ENCODE data around the gene PRPF19. TPM values are rescaled to one million over a fixed set of nuclear protein-coding genes. Genes with fewer than 3 reads are reported as not detected.

PRPF19 gene
- total and polyA plus RNA-seq, 9 of the 15 experiments (the other 6 are each of a cell fraction or from before 2014, with no cell fraction given): 9.4 to 212 (median 73.2) TPM

GRCh38 chr11:60906132-60906972 lies at the start of gene PRPF19 (continued):
- TF ChIP-seq ETV6 (IDR thresholded peaks at IDR 0.05; ENCODE audit: borderline replicate concordance in 1 of 2, low read depth in 2 of 2, low read length in 1 of 2) (no peak), ETV6 (CRISPR knock-in tag; IDR thresholded peaks at IDR 0.05; ENCODE audit: borderline replicate concordance) (peak; percentile 90; the same call in 1 of the 2 replicates), ZNF75A (CRISPR knock-in tag; IDR thresholded peaks at IDR 0.05) (no peak), TCF3 (CRISPR knock-in tag; IDR thresholded peaks at IDR 0.05) (no peak), FOXM1 (IDR thresholded peaks at IDR 0.05; ENCODE audit: low read depth) (no peak), FOXM1 (CRISPR knock-in tag; IDR thresholded peaks at IDR 0.05; ENCODE audit: low read depth) (no peak), RHOXF2B (CRISPR knock-in tag; conservative IDR thresholded peaks at IDR 0.05) (no peak), PTRF (tag; IDR thresholded peaks at IDR 0.05) (no peak), CBX3 (IDR thresholded peaks at IDR 0.05; ENCODE audit: borderline replicate concordance in 1 of 2, low read length in 2 of 2) (no peak), POLR3A (IDR thresholded peaks at IDR 0.05; ENCODE audit: borderline replicate concordance, extremely low read depth, insufficient read depth, insufficient read length) (no peak), MED1 (CRISPR knock-in tag; IDR thresholded peaks at IDR 0.05; ENCODE audit: borderline replicate concordance) (no peak), ARID3B (CRISPR knock-in tag; IDR thresholded peaks at IDR 0.05; ENCODE audit: borderline replicate concordance) (no peak), SIX5 (IDR thresholded peaks at IDR 0.05; ENCODE audit: borderline replicate concordance in 1 of 2, insufficient read depth in 1 of 2, low read depth in 1 of 2, low read length in 2 of 2) (peak; percentile 42 to 52; a peak in 3 of 4 replicates), CBFB (CRISPR knock-in tag; IDR thresholded peaks at IDR 0.05) (no peak), ZNF780A (CRISPR knock-in tag; IDR thresholded peaks at IDR 0.05) (no peak), E4F1 (CRISPR knock-in tag; IDR thresholded peaks at IDR 0.05; ENCODE audit: borderline replicate concordance) (no peak), SIN3B (IDR thresholded peaks at IDR 0.05; ENCODE audit: low read depth) (peak; percentile 82; the same call in 1 of the 2 replicates)
- TF ChIP-seq, protein P1, sequence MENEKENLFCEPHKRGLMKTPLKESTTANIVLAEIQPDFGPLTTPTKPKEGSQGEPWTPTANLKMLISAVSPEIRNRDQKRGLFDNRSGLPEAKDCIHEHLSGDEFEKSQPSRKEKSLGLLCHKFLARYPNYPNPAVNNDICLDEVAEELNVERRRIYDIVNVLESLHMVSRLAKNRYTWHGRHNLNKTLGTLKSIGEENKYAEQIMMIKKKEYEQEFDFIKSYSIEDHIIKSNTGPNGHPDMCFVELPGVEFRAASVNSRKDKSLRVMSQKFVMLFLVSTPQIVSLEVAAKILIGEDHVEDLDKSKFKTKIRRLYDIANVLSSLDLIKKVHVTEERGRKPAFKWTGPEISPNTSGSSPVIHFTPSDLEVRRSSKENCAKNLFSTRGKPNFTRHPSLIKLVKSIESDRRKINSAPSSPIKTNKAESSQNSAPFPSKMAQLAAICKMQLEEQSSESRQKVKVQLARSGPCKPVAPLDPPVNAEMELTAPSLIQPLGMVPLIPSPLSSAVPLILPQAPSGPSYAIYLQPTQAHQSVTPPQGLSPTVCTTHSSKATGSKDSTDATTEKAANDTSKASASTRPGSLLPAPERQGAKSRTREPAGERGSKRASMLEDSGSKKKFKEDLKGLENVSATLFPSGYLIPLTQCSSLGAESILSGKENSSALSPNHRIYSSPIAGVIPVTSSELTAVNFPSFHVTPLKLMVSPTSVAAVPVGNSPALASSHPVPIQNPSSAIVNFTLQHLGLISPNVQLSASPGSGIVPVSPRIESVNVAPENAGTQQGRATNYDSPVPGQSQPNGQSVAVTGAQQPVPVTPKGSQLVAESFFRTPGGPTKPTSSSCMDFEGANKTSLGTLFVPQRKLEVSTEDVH (IDR thresholded peaks at IDR 0.05; ENCODE audit: low read depth, partially characterized antibody): peak; percentile 30
- TF ChIP-seq, protein P2, sequence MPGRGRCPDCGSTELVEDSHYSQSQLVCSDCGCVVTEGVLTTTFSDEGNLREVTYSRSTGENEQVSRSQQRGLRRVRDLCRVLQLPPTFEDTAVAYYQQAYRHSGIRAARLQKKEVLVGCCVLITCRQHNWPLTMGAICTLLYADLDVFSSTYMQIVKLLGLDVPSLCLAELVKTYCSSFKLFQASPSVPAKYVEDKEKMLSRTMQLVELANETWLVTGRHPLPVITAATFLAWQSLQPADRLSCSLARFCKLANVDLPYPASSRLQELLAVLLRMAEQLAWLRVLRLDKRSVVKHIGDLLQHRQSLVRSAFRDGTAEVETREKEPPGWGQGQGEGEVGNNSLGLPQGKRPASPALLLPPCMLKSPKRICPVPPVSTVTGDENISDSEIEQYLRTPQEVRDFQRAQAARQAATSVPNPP (IDR thresholded peaks at IDR 0.05; ENCODE audit: borderline replicate concordance, insufficient read depth, insufficient read length): no peak
